ENCODE measurements around the gene ZC3H12D.
A peak's percentile ranks its signal among the peaks of the same experiment; 100 is the strongest.

The ZC3H12D gene

GRCh38 chr6:149454346-149454848 is 30.4 kb downstream of the ZC3H12D start:
- in situ Hi-C loops (cut with HindIII; ENCODE audit: low sequenced_read_pairs), result no loop called here
- DNase-seq (ENCODE audit: low read depth, low spot score), result peak; percentile 93
- TF ChIP-seq CTCF (IDR thresholded peaks at IDR 0.05; ENCODE audit: low read depth, low read length), result no peak
- no peak overlapping the region for H3K4me3 ChIP-seq (ENCODE audit: low read depth, low read length)

GRCh38 chr6:149453597-149454345 is 31.0 kb downstream of the ZC3H12D start:
- no peak for TF ChIP-seq CTCF (IDR thresholded peaks at IDR 0.05; ENCODE audit: low read depth, low read length)
- no peak overlapping the region for H3K4me3 ChIP-seq (ENCODE audit: low read depth, low read length)
- DNase-seq (ENCODE audit: low read depth, low spot score), result no peak
- in situ Hi-C loops (cut with HindIII; ENCODE audit: low sequenced_read_pairs), result no loop called here

- no peak for TF ChIP-seq CTCF (IDR thresholded peaks at IDR 0.05; ENCODE audit: low read depth, low read length)
- DNase-seq (ENCODE audit: low read depth, low spot score), result no peak
- no peak overlapping the region for H3K4me3 ChIP-seq (ENCODE audit: low read depth, low read length)
- in situ Hi-C loops (cut with HindIII; ENCODE audit: low sequenced_read_pairs), result no loop called here
These were observed 32.5 kb downstream of the ZC3H12D start for GRCh38 chr6:149452037-149452939.

GRCh38 chr6:149451376-149452036 is 33.3 kb downstream of the ZC3H12D start:
- in situ Hi-C loops (cut with HindIII; ENCODE audit: low sequenced_read_pairs), result no loop called here
- no peak for TF ChIP-seq CTCF (IDR thresholded peaks at IDR 0.05; ENCODE audit: low read depth, low read length)
- H3K4me3 ChIP-seq (ENCODE audit: low read depth, low read length), result no peak overlapping the region
- DNase-seq (ENCODE audit: low read depth, low spot score), result no peak

- no peak for TF ChIP-seq CTCF (IDR thresholded peaks at IDR 0.05; ENCODE audit: low read depth, low read length)
- no peak for DNase-seq (ENCODE audit: low read depth, low spot score)
- in situ Hi-C loops (cut with HindIII; ENCODE audit: low sequenced_read_pairs), result no loop called here
- H3K4me3 ChIP-seq (ENCODE audit: low read depth, low read length), result peak overlapping the region; percentile 13
These were observed 34.0 kb downstream of the ZC3H12D start for GRCh38 chr6:149450679-149451375.
